Activated CD4-positive, alpha-beta memory T cell treated with anti-CD3 and anti-CD28 coated beads for 36 hours (primary cell): ENCODE data around the gene SLC2A14. TPM values are rescaled to one million over a fixed set of nuclear protein-coding genes. Genes with fewer than 3 reads are reported as not detected.
"Not testable (repeated sequence)": the region's sequence is repeated elsewhere in the genome, so short reads cannot be mapped to it uniquely, and the experiment has no call there.

Source experiments
- CTCF ChIA-PET: fragments of 350-600 bp; sonication (Branson Sonifier 250); formaldehyde crosslinking; loops from one replicate; lab custom pipeline; 2021; ENCODE audit warnings: antibody characterized with exemption, inconsistent platforms; lab: Charles Lee
- POLR2A ChIA-PET: fragments of 350-600 bp; sonication (Branson Sonifier 250); formaldehyde crosslinking; loops from one replicate; lab custom pipeline; 2021; ENCODE audit warnings: antibody characterized with exemption; lab: Charles Lee
- DNase-seq: peaks from one replicate; pipeline ENCODE4 v3.0.0-alpha.2; 2020
- H3K27ac Mint-ChIP-seq: one replicate; pipeline ENCODE4 v1.8.0; 2021; ENCODE audit warnings: mixed read lengths
- H3K27me3 Mint-ChIP-seq: one replicate; pipeline ENCODE4 v1.8.0; 2021; ENCODE audit warnings: mixed read lengths
- H3K36me3 Mint-ChIP-seq: one replicate; pipeline ENCODE4 v1.8.0; 2021; ENCODE audit warnings: mixed read lengths
- H3K4me1 Mint-ChIP-seq: one replicate; pipeline ENCODE4 v1.8.0; 2021; ENCODE audit warnings: low read depth, mixed read lengths
- H3K4me3 Mint-ChIP-seq: one replicate; pipeline ENCODE4 v1.8.0; 2021; ENCODE audit warnings: mild to moderate bottlenecking, mixed read lengths
- H3K9me3 Mint-ChIP-seq: one replicate; pipeline ENCODE4 v1.8.0; 2021; ENCODE audit warnings: mixed read lengths
- intact Hi-C: fragments of 100-400 bp; cut with micrococcal nuclease; formaldehyde crosslinking; loops from one replicate; pipeline ENCODE4 v1.15.1; 2023
- total RNA-seq, 2 experiments: library from RNA; stranded (reverse); gene quantifications; one replicate each; pipeline ENCODE4 v1.2.3, GENCODE V29; 2021

The SLC2A14 gene
- total RNA-seq, 2 experiments from 2014 or later = 8.0 to 8.9 TPM

GRCh38 chr12:7825754-7826153, 47.0 kb downstream of the SLC2A14 start:
- H3K36me3 Mint-ChIP-seq, POLR2A ChIA-PET, H3K4me3 Mint-ChIP-seq, DNase-seq, CTCF ChIA-PET, H3K27me3 Mint-ChIP-seq, H3K4me1 Mint-ChIP-seq, H3K27ac Mint-ChIP-seq, H3K9me3 Mint-ChIP-seq, intact Hi-C loops: not testable (repeated sequence)

- no peaks in the 10 kb centered on the region for H3K4me1 Mint-ChIP-seq
- no peak overlapping the region for H3K4me3 Mint-ChIP-seq
- intact Hi-C loops = loop anchor here (1.0 to 10.0 kb wide), 2 partner anchors 130 to 162 kb away; no protein-coding TSS in a partner anchor
- H3K27me3 Mint-ChIP-seq = peaks cover 3% of the 10 kb centered on the region
- H3K9me3 Mint-ChIP-seq = no peaks in the 10 kb centered on the region
- no peaks in the 10 kb centered on the region for H3K36me3 Mint-ChIP-seq
- peak; percentile 73 for DNase-seq
- ChIA-PET CTCF (interaction anchor here (0.5 to 7.1 kb wide), 16 partner anchors 14 to 564 kb away, joined by 3 to 90 read pairs (median 4); no protein-coding TSS in a partner anchor), POLR2A (no interaction called here)
- H3K27ac Mint-ChIP-seq = no peak overlapping the region
Observed at GRCh38 chr12:7806863-7807487, 65.7 kb downstream of the SLC2A14 start.

- intact Hi-C loops = loop anchor here (10.0 kb wide), 1 partner anchor 162 kb away; no protein-coding TSS in a partner anchor
- DNase-seq, H3K27me3 Mint-ChIP-seq, H3K4me1 Mint-ChIP-seq, POLR2A ChIA-PET, H3K9me3 Mint-ChIP-seq, H3K36me3 Mint-ChIP-seq, H3K27ac Mint-ChIP-seq, H3K4me3 Mint-ChIP-seq: not testable (repeated sequence)
- CTCF ChIA-PET = interaction anchor here (0.5 to 7.1 kb wide), 20 partner anchors 9 to 563 kb away, joined by 3 to 90 read pairs (median 3); no protein-coding TSS in a partner anchor
Observed at GRCh38 chr12:7806319-7806718, 66.4 kb downstream of the SLC2A14 start.

GRCh38 chr12:7801460-7801859, 71.3 kb downstream of the SLC2A14 start:
- intact Hi-C loops = loop anchor here (10.0 kb wide), 1 partner anchor 157 kb away; no protein-coding TSS in a partner anchor
- no peaks in the 10 kb centered on the region for H3K36me3 Mint-ChIP-seq
- ChIA-PET POLR2A (no interaction called here), CTCF (interaction anchor here (1.2 kb wide), 1 partner anchor 159 kb away, joined by 4 read pairs; no protein-coding TSS in a partner anchor)
- H3K27me3 Mint-ChIP-seq = no peaks in the 10 kb centered on the region
- H3K27ac Mint-ChIP-seq = no peak overlapping the region
- H3K9me3 Mint-ChIP-seq = no peaks in the 10 kb centered on the region
- no peak for DNase-seq
- H3K4me1 Mint-ChIP-seq = no peaks in the 10 kb centered on the region
- H3K4me3 Mint-ChIP-seq = no peak overlapping the region

GRCh38 chr12:7798750-7799308, 73.9 kb downstream of the SLC2A14 start:
- H3K36me3 Mint-ChIP-seq, DNase-seq, H3K4me3 Mint-ChIP-seq, H3K9me3 Mint-ChIP-seq, POLR2A ChIA-PET, CTCF ChIA-PET, intact Hi-C loops, H3K27ac Mint-ChIP-seq, H3K4me1 Mint-ChIP-seq, H3K27me3 Mint-ChIP-seq: not testable (repeated sequence)

GRCh38 chr12:7797698-7798398, 74.9 kb downstream of the SLC2A14 start:
- no peaks in the 10 kb centered on the region for H3K27me3 Mint-ChIP-seq
- intact Hi-C loops = no loop called here
- H3K9me3 Mint-ChIP-seq = no peaks in the 10 kb centered on the region
- no peak overlapping the region for H3K4me3 Mint-ChIP-seq
- H3K4me1 Mint-ChIP-seq = no peaks in the 10 kb centered on the region
- no peak overlapping the region for H3K27ac Mint-ChIP-seq
- DNase-seq = no peak
- ChIA-PET CTCF (no interaction called here), POLR2A (no interaction called here)
- H3K36me3 Mint-ChIP-seq = no peaks in the 10 kb centered on the region

- intact Hi-C loops, POLR2A ChIA-PET, H3K27me3 Mint-ChIP-seq, H3K9me3 Mint-ChIP-seq, H3K4me3 Mint-ChIP-seq, H3K36me3 Mint-ChIP-seq, H3K4me1 Mint-ChIP-seq, DNase-seq, H3K27ac Mint-ChIP-seq: not testable (repeated sequence)
- CTCF ChIA-PET = interaction anchor here (1.2 kb wide), 1 partner anchor 8 kb away, joined by 3 read pairs; no protein-coding TSS in a partner anchor
Observed at GRCh38 chr12:7797269-7797668, 75.4 kb downstream of the SLC2A14 start.

GRCh38 chr12:7793211-7793610, 79.5 kb downstream of the SLC2A14 start:
- POLR2A ChIA-PET = no interaction called here
- Mint-ChIP-seq H3K9me3 (no peaks in the 10 kb centered on the region), H3K4me3 (no peak overlapping the region), H3K4me1 (no peaks in the 10 kb centered on the region), H3K27ac (no peak overlapping the region), H3K27me3 (peaks cover 6% of the 10 kb centered on the region), H3K36me3 (no peaks in the 10 kb centered on the region)
- CTCF ChIA-PET = interaction anchor here (0.9 kb wide), 1 partner anchor 13 kb away, joined by 3 read pairs; no protein-coding TSS in a partner anchor
- intact Hi-C loops = no loop called here
- DNase-seq = no peak

GRCh38 chr12:7788884-7789528, 83.7 kb downstream of the SLC2A14 start, which contains the start of gene NANOG:
Gene NANOG (plus strand): TSS chr12:7789402. CDS start chr12:7789615, 213 bp downstream.
- H3K9me3 Mint-ChIP-seq, H3K36me3 Mint-ChIP-seq, intact Hi-C loops, H3K4me1 Mint-ChIP-seq, DNase-seq, H3K27ac Mint-ChIP-seq, H3K4me3 Mint-ChIP-seq, CTCF ChIA-PET, POLR2A ChIA-PET: not testable (repeated sequence)
- peaks cover 11% of the 10 kb centered on the region for H3K27me3 Mint-ChIP-seq

- no peaks in the 10 kb centered on the region for H3K9me3 Mint-ChIP-seq
Observed at GRCh38 chr12:7788294-7788660, 84.4 kb downstream of the SLC2A14 start.

GRCh38 chr12:7787574-7788293, 85.0 kb downstream of the SLC2A14 start:
- no peaks in the 10 kb centered on the region for H3K4me1 Mint-ChIP-seq
- H3K27ac Mint-ChIP-seq = no peak overlapping the region
- intact Hi-C loops = no loop called here
- H3K36me3 Mint-ChIP-seq = no peaks in the 10 kb centered on the region
- H3K27me3 Mint-ChIP-seq = peaks cover 11% of the 10 kb centered on the region
- ChIA-PET POLR2A (no interaction called here), CTCF (no interaction called here)
- no peak for DNase-seq
- no peak overlapping the region for H3K4me3 Mint-ChIP-seq
- H3K9me3 Mint-ChIP-seq = no peaks in the 10 kb centered on the region

More at GRCh38 chr12:7788294-7788660, 84.4 kb downstream of the SLC2A14 start:
- Mint-ChIP-seq H3K4me1 (no peaks in the 10 kb centered on the region), H3K27ac (no peak overlapping the region), H3K27me3 (peaks cover 11% of the 10 kb centered on the region), H3K4me3 (no peak overlapping the region), H3K36me3 (no peaks in the 10 kb centered on the region)
- CTCF ChIA-PET = no interaction called here
- POLR2A ChIA-PET = no interaction called here
- no peak for DNase-seq
- intact Hi-C loops = no loop called here
